CD4-positive, alpha-beta T cell treated with Interleukin-6 at 100 ng/mL for 8 hours (primary cell): ENCODE results near the gene RASAL3.
"Not testable (repeated sequence)": the region's sequence is repeated elsewhere in the genome, so short reads cannot be mapped to it uniquely, and the experiment has no call there.

Experiments
- DNase-seq: peaks from one replicate; pipeline ENCODE4 v3.0.0-alpha.2; 2020; ENCODE audit warnings: mixed read lengths, low spot score

The RASAL3 gene

GRCh38 chr19:15473821-15474220, 9.5 kb upstream of the RASAL3 start:
- DNase-seq = not testable (repeated sequence)

- no peak for DNase-seq
Observed at GRCh38 chr19:15471639-15472101, 7.3 kb upstream of the RASAL3 start.

- peak; percentile 21 for DNase-seq
Observed at GRCh38 chr19:15469513-15470297, 5.4 kb upstream of the RASAL3 start.

GRCh38 chr19:15468675-15469512, 4.5 kb upstream of the RASAL3 start:
- no peak for DNase-seq

- DNase-seq = no peak
Observed at GRCh38 chr19:15467734-15468214, 3.4 kb upstream of the RASAL3 start.

- peak; percentile 83 for DNase-seq
Observed at GRCh38 chr19:15466851-15467733, 2.7 kb upstream of the RASAL3 start.

GRCh38 chr19:15463861-15464371, 428 bp downstream of the RASAL3 start:
- peak; percentile 84 for DNase-seq

- no peak for DNase-seq
Observed at GRCh38 chr19:15461694-15462093, 2.6 kb downstream of the RASAL3 start.

- no peak for DNase-seq
Observed at GRCh38 chr19:15457701-15458484, 6.5 kb downstream of the RASAL3 start.

- DNase-seq = no peak
Observed at GRCh38 chr19:15456871-15457700, 7.3 kb downstream of the RASAL3 start.

GRCh38 chr19:15456441-15456840, 7.9 kb downstream of the RASAL3 start:
- DNase-seq = no peak

- no peak for DNase-seq
Observed at GRCh38 chr19:15455996-15456395, 8.3 kb downstream of the RASAL3 start.

GRCh38 chr19:15453906-15454860, 10.2 kb downstream of the RASAL3 start:
- no peak for DNase-seq

- DNase-seq = no peak
Observed at GRCh38 chr19:15453091-15453578, 11.2 kb downstream of the RASAL3 start.

GRCh38 chr19:15452111-15453047, 12.0 kb downstream of the RASAL3 start:
- DNase-seq = no peak

- no peak for DNase-seq
Observed at GRCh38 chr19:15450528-15450890, 13.8 kb downstream of the RASAL3 start.
